GM23338 (cell line): ENCODE data around the gene BID. TPM values are rescaled to one million over a fixed set of nuclear protein-coding genes. Genes with fewer than 3 reads are reported as not detected.

ENCODE experiments used
- ATAC-seq: fragments of 200-7000 bp; cut with Tn5 transposase; 3 replicates; pipeline ENCODE4 v1.9.1; 2020
- DNase-seq: peaks from one replicate; pipeline ENCODE4 v3.0.0-alpha.2; 2015; ENCODE audit warnings: low spot score
- H2AFZ ChIP-seq: fragments of 200-600 bp; sonication (generic); 2 replicates; pipeline ENCODE4 v1.8.0; 2016; ENCODE audit warnings: antibody characterized with exemption, mild to moderate bottlenecking, moderate library complexity
- H3F3A ChIP-seq: fragments of 200-600 bp; sonication (generic); replicated peaks from 2 replicates; pipeline ENCODE4 v1.8.0; 2017; ENCODE audit warnings: antibody characterized with exemption, mixed run types, low read depth
- H3K27ac ChIP-seq: fragments of 200-600 bp; sonication (generic); 2 replicates; pipeline ENCODE4 v1.6.1; 2016; ENCODE audit warnings: low read depth
- H3K27me3 ChIP-seq: fragments of 200-600 bp; sonication (generic); 2 replicates; pipeline ENCODE4 v1.8.0; 2016; ENCODE audit warnings: mild to moderate bottlenecking, mixed run types, moderate library complexity; ENCODE audit not compliant: insufficient read depth
- H3K36me3 ChIP-seq: fragments of 200-600 bp; sonication (generic); 2 replicates; pipeline ENCODE4 v1.8.0; 2016; ENCODE audit warnings: mild to moderate bottlenecking; ENCODE audit not compliant: insufficient read depth
- H3K4me1 ChIP-seq: fragments of 200-600 bp; sonication (generic); 2 replicates; pipeline ENCODE4 v1.8.0; 2016; ENCODE audit warnings: mild to moderate bottlenecking, moderate library complexity; ENCODE audit not compliant: insufficient read depth
- H3K4me2 ChIP-seq: fragments of 200-600 bp; sonication (generic); 2 replicates; pipeline ENCODE4 v1.7.1; 2017; ENCODE audit warnings: mixed run types
- H3K4me3 ChIP-seq: fragments of 200-600 bp; sonication (generic); 2 replicates; pipeline ENCODE4 v1.6.1; 2016; ENCODE audit warnings: mixed run types
- H3K79me2 ChIP-seq: fragments of 200-600 bp; sonication (generic); replicated peaks from 2 replicates; pipeline ENCODE4 v1.8.0; 2017; ENCODE audit warnings: mild to moderate bottlenecking; ENCODE audit not compliant: insufficient read depth
- H3K9me2 ChIP-seq: fragments of 200-600 bp; sonication (generic); 2 replicates; pipeline ENCODE4 v1.8.0; 2017; ENCODE audit not compliant: insufficient read depth
- H4K20me1 ChIP-seq: fragments of 200-600 bp; sonication (generic); replicated peaks from 2 replicates; pipeline ENCODE4 v1.8.0; 2017; ENCODE audit warnings: mild to moderate bottlenecking; ENCODE audit not compliant: insufficient read depth
- H3K27ac Mint-ChIP-seq: 2 replicates; pipeline ENCODE4 v1.8.0; 2020; ENCODE audit warnings: inconsistent platforms, mild to moderate bottlenecking, moderate library complexity, mixed read lengths
- H3K27me3 Mint-ChIP-seq: 3 replicates; pipeline ENCODE4 v1.8.0; 2022; ENCODE audit warnings: low read depth, mild to moderate bottlenecking, moderate library complexity, mixed read lengths, inconsistent platforms; ENCODE audit not compliant: insufficient read depth, poor library complexity
- H3K36me3 Mint-ChIP-seq: 3 replicates; pipeline ENCODE4 v1.8.0; 2021; ENCODE audit warnings: low read depth, mild to moderate bottlenecking, inconsistent platforms, moderate library complexity, mixed read lengths
- H3K4me1 Mint-ChIP-seq: 3 replicates; pipeline ENCODE4 v1.8.0; 2020; ENCODE audit warnings: mild to moderate bottlenecking, inconsistent platforms, mixed read lengths
- H3K4me3 Mint-ChIP-seq: 3 replicates; pipeline ENCODE4 v1.8.0; 2021; ENCODE audit warnings: moderate library complexity, mild to moderate bottlenecking, inconsistent platforms, mixed read lengths
- H3K9me3 Mint-ChIP-seq: 3 replicates; pipeline ENCODE4 v1.8.0; 2020; ENCODE audit warnings: moderate library complexity, mild to moderate bottlenecking, inconsistent platforms, mixed read lengths
- CTCF ChIP-seq, 2 experiments: fragments of 200-600 bp in 1 of 2; sonication (generic) in 1 of 2; conservative IDR thresholded peaks; 2 replicates each; pipeline versions ENCODE4 v1.5.1 to v1.6.1; 2016 to 2017; ENCODE audit warnings: antibody characterized with exemption in 2 of 2, low read depth in 2 of 2, mild to moderate bottlenecking in 2 of 2, moderate library complexity in 1 of 2
- EZH2phosphoT487 ChIP-seq: fragments of 200-600 bp; sonication (generic); IDR thresholded peaks from one replicate; pipeline ENCODE4 v1.8.1; 2018; ENCODE audit warnings: antibody characterized with exemption; ENCODE audit not compliant: unreplicated experiment
- NANOG ChIP-seq: IDR thresholded peaks from 2 replicates; pipeline ENCODE4 v1.6.1; 2016; ENCODE audit warnings: antibody characterized with exemption, borderline replicate concordance
- POLR2AphosphoS5 ChIP-seq: IDR thresholded peaks from 2 replicates; pipeline ENCODE4 v1.6.1; 2016; ENCODE audit warnings: antibody characterized with exemption, low read depth
- STAT1 ChIP-seq: IDR thresholded peaks from one replicate; pipeline ENCODE4 v1.6.1; 2016; ENCODE audit warnings: antibody characterized with exemption; ENCODE audit not compliant: unreplicated experiment
- ZNF331 ChIP-seq: fragments of 250-450 bp; sonication (Bioruptor Pico); IDR thresholded peaks from 2 replicates; pipeline ENCODE4 v1.5.0; 2020; ENCODE audit warnings: low read depth, mild to moderate bottlenecking, moderate library complexity
- ZNF462 ChIP-seq: fragments of 250-450 bp; sonication (Bioruptor Pico); IDR thresholded peaks from 2 replicates; pipeline ENCODE4 v1.5.0; 2020; ENCODE audit warnings: mild to moderate bottlenecking, moderate library complexity
- polyA plus RNA-seq: library from polyadenylated mRNA; unstranded; fragments of >200 nt; fragmentation: Nextera tagmentation; extraction: Ambion mirVana; gene quantifications from 2 replicates; pipeline ENCODE4 v1.2.1, GENCODE V29; 2016
- total RNA-seq: library from RNA; depleted of rRNA; stranded (reverse); fragments of >200 nt; shearing (Covaris generic); gene quantifications from 2 replicates; pipeline ENCODE4 v1.2.3, GENCODE V29; 2014

Gene BID
- total and polyA plus RNA-seq, 2 experiments from 2014 or later, result 65.1 to 125 TPM

GRCh38 chr22:17814830-17815229, 40.6 kb upstream of the BID start (continued):
- TF ChIP-seq ZNF462, result no peak
- TF ChIP-seq CTCF (conservative IDR thresholded peaks at IDR 0.05; ENCODE audit: low read depth in 2 of 2), result no peak

- Mint-ChIP-seq H3K27me3 (peaks cover 5% of the 10 kb centered on the region), H3K9me3 (no peaks in the 10 kb centered on the region), H3K27ac (no peak overlapping the region), H3K4me3 (no peak overlapping the region; the same call in 2 of the 3 replicates), H3K4me1 (peaks cover 5% of the 10 kb centered on the region; the same call in 2 of the 3 replicates), H3K36me3 (no peaks in the 10 kb centered on the region; the same call in 1 of the 3 replicates)
- Histone ChIP-seq H3K79me2 (no peaks in the 10 kb centered on the region), H3K4me2 (no peak overlapping the region), H2AFZ (no peak overlapping the region), H3F3A (no peaks in the 10 kb centered on the region), H3K4me3 (no peak overlapping the region), H3K27me3 (no peaks in the 10 kb centered on the region), H3K4me1 (no peaks in the 10 kb centered on the region), H3K36me3 (no peaks in the 10 kb centered on the region), H4K20me1 (no peaks in the 10 kb centered on the region), H3K9me2 (no peaks in the 10 kb centered on the region), H3K27ac (no peak overlapping the region)
- ATAC-seq, result no peak
- DNase-seq, result no peak
- TF ChIP-seq ZNF462 (no peak), STAT1 (no peak), EZH2phosphoT487 (no peak), POLR2AphosphoS5 (no peak), ZNF331 (no peak), NANOG (no peak)
Measured at GRCh38 chr22:17814084-17814483, 39.8 kb upstream of the BID start.
